AG10803 (cell line): ENCODE results near the gene GAL3ST2.
"Not testable (repeated sequence)": the region's sequence is repeated elsewhere in the genome, so short reads cannot be mapped to it uniquely, and the experiment has no call there.

Experiments used
- DNase-seq: peaks from one replicate; pipeline ENCODE4 v3.0.0; 2010; ENCODE audit warnings: low read depth
- H3K4me3 ChIP-seq: 2 replicates; pipeline ENCODE4 v1.5.1; 2011; ENCODE audit warnings: mild to moderate bottlenecking, low read length, control low read depth
- TF ChIP-seq, protein P1 (sequence below): conservative IDR thresholded peaks from 2 replicates; pipeline ENCODE4 v1.5.1; 2011; ENCODE audit warnings: mild to moderate bottlenecking, low read length, control low read depth, inconsistent platforms

Gene GAL3ST2

DNA sequence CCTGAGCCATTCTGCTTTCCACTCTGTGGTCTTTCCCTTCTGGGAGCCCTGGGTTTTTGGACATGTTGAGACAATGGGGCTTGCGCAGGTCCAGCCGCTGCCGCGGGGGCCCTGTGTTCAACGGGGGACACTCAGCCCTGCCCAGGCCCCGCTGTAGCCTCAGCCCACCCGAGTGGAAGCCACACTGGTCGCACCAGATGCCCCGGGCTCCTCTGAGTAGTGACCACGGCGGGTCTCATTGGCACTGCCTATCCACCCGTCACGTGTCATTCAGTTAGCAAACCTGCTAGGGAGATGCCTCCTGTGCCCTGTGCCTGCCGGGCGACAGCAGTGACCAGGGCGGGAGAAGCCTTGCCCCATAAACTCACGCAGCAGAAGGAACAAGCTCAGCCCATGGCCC, 23.1 kb upstream of the GAL3ST2 start:
- TF ChIP-seq, protein P1, sequence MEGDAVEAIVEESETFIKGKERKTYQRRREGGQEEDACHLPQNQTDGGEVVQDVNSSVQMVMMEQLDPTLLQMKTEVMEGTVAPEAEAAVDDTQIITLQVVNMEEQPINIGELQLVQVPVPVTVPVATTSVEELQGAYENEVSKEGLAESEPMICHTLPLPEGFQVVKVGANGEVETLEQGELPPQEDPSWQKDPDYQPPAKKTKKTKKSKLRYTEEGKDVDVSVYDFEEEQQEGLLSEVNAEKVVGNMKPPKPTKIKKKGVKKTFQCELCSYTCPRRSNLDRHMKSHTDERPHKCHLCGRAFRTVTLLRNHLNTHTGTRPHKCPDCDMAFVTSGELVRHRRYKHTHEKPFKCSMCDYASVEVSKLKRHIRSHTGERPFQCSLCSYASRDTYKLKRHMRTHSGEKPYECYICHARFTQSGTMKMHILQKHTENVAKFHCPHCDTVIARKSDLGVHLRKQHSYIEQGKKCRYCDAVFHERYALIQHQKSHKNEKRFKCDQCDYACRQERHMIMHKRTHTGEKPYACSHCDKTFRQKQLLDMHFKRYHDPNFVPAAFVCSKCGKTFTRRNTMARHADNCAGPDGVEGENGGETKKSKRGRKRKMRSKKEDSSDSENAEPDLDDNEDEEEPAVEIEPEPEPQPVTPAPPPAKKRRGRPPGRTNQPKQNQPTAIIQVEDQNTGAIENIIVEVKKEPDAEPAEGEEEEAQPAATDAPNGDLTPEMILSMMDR: no peak
- DNase-seq: no peak
- no peak overlapping the region for H3K4me3 ChIP-seq

DNA sequence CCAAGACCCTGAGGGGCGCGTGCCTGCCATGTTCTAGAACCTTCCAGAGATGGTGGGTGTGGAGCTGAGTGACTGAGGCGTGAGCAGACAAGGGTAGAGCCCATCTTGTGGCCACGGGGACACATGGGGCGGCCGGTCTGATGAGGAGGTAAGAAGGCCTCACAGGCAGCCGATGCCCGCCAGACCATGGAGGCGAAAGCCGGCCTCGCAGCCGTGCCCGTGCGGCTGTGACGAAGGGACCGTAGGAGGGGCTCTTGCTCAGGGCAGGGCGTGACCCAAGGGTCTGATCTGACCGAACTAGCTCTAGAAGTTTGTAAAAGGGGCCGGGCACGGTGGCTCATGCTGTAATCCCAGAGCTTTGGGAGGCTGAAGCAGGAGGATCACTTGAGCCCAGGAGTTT, 22.6 kb upstream of the GAL3ST2 start:
- DNase-seq: no peak
- H3K4me3 ChIP-seq: no peak overlapping the region
- TF ChIP-seq, protein P1: no peak

DNA sequence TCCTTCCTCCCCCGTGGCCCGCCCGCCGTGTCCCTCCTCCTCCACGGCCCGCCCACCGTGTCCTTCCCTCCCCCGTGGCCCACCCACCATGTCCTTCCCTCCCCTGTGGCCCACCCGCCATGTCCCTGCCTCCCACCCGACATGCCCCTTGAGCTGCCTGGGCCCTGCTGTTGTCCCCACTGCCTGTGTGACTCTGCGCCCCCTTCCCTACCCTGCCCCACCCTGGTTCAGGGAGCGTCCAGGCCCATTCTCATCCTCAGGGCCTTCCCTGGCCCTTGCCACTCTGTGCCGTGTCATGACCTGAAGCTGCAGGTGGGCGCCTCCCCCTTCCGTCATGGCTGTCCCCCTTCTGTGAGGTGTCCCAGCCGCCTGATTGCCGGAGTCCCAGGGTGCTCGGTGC, 21.5 kb upstream of the GAL3ST2 start:
- TF ChIP-seq, protein P1: no peak
- no peak overlapping the region for H3K4me3 ChIP-seq
- DNase-seq: no peak

DNA sequence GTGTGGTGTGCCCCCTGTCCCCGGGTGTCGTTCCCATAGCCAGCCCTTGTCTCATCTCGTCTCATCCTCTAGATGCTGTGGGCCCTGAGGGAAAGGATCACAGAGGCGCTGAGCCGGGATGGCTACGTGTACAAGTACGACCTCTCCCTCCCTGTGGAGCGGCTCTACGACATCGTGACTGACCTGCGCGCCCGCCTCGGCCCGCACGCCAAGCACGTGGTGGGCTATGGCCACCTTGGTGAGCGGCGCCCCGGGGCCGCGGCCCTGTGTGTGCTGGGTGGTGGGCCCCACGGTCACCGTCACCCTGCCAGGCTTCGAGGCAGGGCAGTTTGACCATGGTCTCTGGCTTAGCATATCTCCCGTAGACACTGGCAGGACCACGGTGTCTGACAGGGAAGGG, 20.8 kb upstream of the GAL3ST2 start:
- no peak overlapping the region for H3K4me3 ChIP-seq
- no peak for DNase-seq
- TF ChIP-seq, protein P1: no peak

DNA sequence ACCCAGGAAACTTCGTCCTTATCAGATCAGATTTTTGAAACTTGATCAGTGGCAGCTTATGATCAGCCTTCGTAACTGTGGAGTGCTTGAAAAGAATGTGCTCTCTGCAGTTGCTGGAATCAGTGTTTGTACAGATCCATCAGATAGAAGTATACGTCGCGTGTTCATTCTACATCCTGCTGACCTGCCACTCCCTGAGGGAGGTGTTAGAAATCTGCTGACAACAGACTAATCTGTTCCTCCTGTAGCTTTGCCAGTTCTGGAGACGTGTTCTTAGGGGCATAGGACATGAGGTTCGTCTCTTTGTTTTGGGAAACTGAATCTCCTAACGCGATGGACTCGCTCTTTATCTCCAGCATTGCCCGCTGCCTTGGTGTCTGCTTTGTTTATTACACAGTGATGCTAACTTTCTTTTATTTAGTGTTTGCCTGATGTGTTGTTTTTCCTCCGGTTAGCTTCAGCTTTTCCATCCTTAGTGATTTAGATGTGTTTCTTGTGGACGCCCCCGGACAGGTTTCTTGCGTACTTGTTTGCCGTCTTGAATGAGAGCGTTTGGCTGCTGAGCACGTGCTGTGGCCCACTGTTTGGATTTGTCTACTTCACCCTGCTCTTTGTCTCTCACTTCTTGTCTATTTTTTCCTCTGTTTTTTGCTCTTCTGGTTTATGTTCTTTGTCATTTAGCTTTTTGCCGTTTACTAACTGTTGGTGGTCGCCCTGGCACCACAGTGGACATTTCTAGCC, 17.4 kb upstream of the GAL3ST2 start:
- H3K4me3 ChIP-seq: no peak overlapping the region
- no peak for DNase-seq
- TF ChIP-seq, protein P1: no peak

DNA sequence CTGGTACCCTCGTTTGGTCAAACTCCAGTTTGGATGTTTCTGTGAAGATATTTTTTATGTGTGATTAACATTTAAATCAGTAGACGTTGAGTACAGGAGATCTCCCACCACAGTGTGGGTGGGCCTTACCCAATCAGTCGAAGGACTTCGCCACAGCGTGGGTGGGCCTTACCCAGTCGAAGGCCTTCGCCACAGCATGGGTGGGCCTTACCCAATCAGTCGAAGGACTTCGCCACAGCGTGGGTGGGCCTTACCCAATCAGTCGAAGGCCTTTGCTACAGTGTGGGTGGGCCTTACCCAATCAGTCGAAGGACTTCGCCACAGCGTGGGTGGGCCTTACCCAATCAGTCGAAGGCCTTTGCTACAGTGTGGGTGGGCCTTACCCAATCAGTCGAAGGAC, 16.7 kb upstream of the GAL3ST2 start:
- DNase-seq, H3K4me3 ChIP-seq: not testable (repeated sequence)

DNA sequence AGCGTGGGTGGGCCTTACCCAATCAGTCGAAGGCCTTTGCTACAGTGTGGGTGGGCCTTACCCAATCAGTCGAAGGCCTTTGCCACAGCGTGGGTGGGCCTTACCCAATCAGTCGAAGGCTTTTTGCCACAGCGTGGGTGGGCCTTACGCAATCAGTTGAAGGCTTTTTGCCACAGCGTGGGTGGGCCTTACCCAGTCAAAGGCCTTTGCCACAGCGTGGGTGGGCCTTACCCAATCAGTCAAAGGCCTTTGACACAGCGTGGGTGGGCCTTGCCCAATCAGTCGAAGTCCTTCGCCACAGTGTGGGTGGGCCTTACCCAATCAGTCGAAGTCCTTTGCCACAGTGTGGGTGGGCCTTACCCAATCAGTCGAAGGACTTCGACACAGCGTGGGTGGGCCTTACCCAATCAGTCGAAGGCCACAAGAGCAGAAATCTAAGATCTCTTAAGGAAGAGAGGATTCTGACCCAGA, 16.3 kb upstream of the GAL3ST2 start:
- no peak overlapping the region for H3K4me3 ChIP-seq
- no peak for DNase-seq
- TF ChIP-seq, protein P1: no peak
